SK-N-SH (cell line): ENCODE results near the gene RWDD2A.

Source experiments
- CHD2 ChIP-seq: fragments of 150-350 bp; IDR thresholded peaks from 2 replicates; pipeline ENCODE4 v1.6.1; 2018; ENCODE audit warnings: low read length; ENCODE audit not compliant: partially characterized antibody
- FOXJ3 ChIP-seq: sonication (generic); formaldehyde crosslinking; IDR thresholded peaks from 2 replicates; pipeline ENCODE4 v1.5.1; 2020; ENCODE audit warnings: mild to moderate bottlenecking, missing genetic modification reagents
- TF ChIP-seq, protein P1 (sequence below): IDR thresholded peaks from 2 replicates; pipeline ENCODE4 v1.4.0; 2012; ENCODE audit warnings: low read depth
- TF ChIP-seq, protein P2 (sequence below): fragments of 200-600 bp; sonication (generic); IDR thresholded peaks from 2 replicates; pipeline ENCODE4 v1.6.1; 2017; ENCODE audit warnings: antibody characterized with exemption, mild to moderate bottlenecking, moderate library complexity
- TF ChIP-seq, protein P3 (sequence below): IDR thresholded peaks from 2 replicates; pipeline ENCODE4; 2012

GRCh38 chr6:83247471-83247870, 54.3 kb downstream of the RWDD2A start:
- TF ChIP-seq, protein P1, sequence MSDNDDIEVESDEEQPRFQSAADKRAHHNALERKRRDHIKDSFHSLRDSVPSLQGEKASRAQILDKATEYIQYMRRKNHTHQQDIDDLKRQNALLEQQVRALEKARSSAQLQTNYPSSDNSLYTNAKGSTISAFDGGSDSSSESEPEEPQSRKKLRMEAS = no peak
- TF ChIP-seq, protein P2, sequence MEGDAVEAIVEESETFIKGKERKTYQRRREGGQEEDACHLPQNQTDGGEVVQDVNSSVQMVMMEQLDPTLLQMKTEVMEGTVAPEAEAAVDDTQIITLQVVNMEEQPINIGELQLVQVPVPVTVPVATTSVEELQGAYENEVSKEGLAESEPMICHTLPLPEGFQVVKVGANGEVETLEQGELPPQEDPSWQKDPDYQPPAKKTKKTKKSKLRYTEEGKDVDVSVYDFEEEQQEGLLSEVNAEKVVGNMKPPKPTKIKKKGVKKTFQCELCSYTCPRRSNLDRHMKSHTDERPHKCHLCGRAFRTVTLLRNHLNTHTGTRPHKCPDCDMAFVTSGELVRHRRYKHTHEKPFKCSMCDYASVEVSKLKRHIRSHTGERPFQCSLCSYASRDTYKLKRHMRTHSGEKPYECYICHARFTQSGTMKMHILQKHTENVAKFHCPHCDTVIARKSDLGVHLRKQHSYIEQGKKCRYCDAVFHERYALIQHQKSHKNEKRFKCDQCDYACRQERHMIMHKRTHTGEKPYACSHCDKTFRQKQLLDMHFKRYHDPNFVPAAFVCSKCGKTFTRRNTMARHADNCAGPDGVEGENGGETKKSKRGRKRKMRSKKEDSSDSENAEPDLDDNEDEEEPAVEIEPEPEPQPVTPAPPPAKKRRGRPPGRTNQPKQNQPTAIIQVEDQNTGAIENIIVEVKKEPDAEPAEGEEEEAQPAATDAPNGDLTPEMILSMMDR = no peak
- no peak for TF ChIP-seq CHD2
- TF ChIP-seq, protein P3, sequence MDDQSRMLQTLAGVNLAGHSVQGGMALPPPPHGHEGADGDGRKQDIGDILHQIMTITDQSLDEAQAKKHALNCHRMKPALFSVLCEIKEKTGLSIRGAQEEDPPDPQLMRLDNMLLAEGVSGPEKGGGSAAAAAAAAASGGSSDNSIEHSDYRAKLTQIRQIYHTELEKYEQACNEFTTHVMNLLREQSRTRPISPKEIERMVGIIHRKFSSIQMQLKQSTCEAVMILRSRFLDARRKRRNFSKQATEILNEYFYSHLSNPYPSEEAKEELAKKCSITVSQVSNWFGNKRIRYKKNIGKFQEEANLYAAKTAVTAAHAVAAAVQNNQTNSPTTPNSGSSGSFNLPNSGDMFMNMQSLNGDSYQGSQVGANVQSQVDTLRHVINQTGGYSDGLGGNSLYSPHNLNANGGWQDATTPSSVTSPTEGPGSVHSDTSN = no peak
- no peak for TF ChIP-seq FOXJ3 (CRISPR knock-in tag)
